Hepatocyte (in vitro differentiated cells): ENCODE measurements around the gene ADCK2. TPM values are rescaled to one million over a fixed set of nuclear protein-coding genes. Genes with fewer than 3 reads are reported as not detected.
"Not testable (repeated sequence)": the region's sequence is repeated elsewhere in the genome, so short reads cannot be mapped to it uniquely, and the experiment has no call there.

Source experiments
- DNase-seq: peaks from one replicate; pipeline ENCODE4 v3.0.0-alpha.2; 2016; ENCODE audit warnings: low spot score
- H2AFZ ChIP-seq: fragments of 200-600 bp; sonication (generic); 2 replicates; pipeline ENCODE4 v1.6.0; 2016; ENCODE audit warnings: antibody characterized with exemption, mild to moderate bottlenecking
- H3K27ac ChIP-seq: fragments of 200-600 bp; sonication (generic); 2 replicates; pipeline ENCODE4 v1.5.1; 2016; ENCODE audit warnings: mild to moderate bottlenecking
- H3K27me3 ChIP-seq: fragments of 200-600 bp; sonication (generic); 2 replicates; pipeline ENCODE4 v1.6.1; 2016
- H3K36me3 ChIP-seq: fragments of 200-600 bp; sonication (generic); replicated peaks from 2 replicates; pipeline ENCODE4 v1.5.1; 2016; ENCODE audit warnings: low read depth; ENCODE audit not compliant: insufficient read depth
- H3K4me1 ChIP-seq: fragments of 200-600 bp; sonication (generic); 2 replicates; pipeline ENCODE4 v1.5.1; 2016; ENCODE audit warnings: mild to moderate bottlenecking, moderate library complexity; ENCODE audit not compliant: insufficient read depth
- H3K4me2 ChIP-seq: fragments of 200-600 bp; sonication (generic); 2 replicates; pipeline ENCODE4 v1.6.0; 2016
- H3K4me3 ChIP-seq: fragments of 200-600 bp; sonication (generic); 2 replicates; pipeline ENCODE4 v1.5.1; 2016; ENCODE audit warnings: mild to moderate bottlenecking
- H3K79me2 ChIP-seq: fragments of 200-600 bp; sonication (generic); 2 replicates; pipeline ENCODE4 v1.6.0; 2017; ENCODE audit warnings: mild to moderate bottlenecking
- H3K9me2 ChIP-seq: fragments of 200-600 bp; sonication (generic); replicated peaks from 2 replicates; pipeline ENCODE4 v1.6.0; 2017; ENCODE audit warnings: mild to moderate bottlenecking; ENCODE audit not compliant: insufficient read depth
- H3K9me3 ChIP-seq: fragments of 200-600 bp; sonication (generic); 2 replicates; pipeline ENCODE4 v1.5.1; 2016; ENCODE audit warnings: low read depth, mild to moderate bottlenecking
- H4K20me1 ChIP-seq: fragments of 200-600 bp; sonication (generic); 2 replicates; pipeline ENCODE4 v1.6.0; 2016; ENCODE audit warnings: mild to moderate bottlenecking; ENCODE audit not compliant: insufficient read depth, poor library complexity, severe bottlenecking
- EZH2 ChIP-seq: fragments of 200-600 bp; sonication (generic); IDR thresholded peaks from 2 replicates; pipeline ENCODE4 v1.6.1; 2016; ENCODE audit warnings: antibody characterized with exemption, mild to moderate bottlenecking, borderline replicate concordance
- EZH2phosphoT487 ChIP-seq: fragments of 200-600 bp; sonication (generic); IDR thresholded peaks from one replicate; pipeline ENCODE4 v1.6.1; 2018; ENCODE audit warnings: antibody characterized with exemption, mild to moderate bottlenecking, low read depth, moderate library complexity; ENCODE audit not compliant: unreplicated experiment, severe bottlenecking
- WGBS: methylation state at CpG from one replicate; pipeline ENCODE4 v1.1.6; 2016; ENCODE audit warnings: low lambda C conversion rate; ENCODE audit errors: missing lambda C conversion rate; 5-methylcytosine and 5-hydroxymethylcytosine counted together
- polyA plus RNA-seq: library from polyadenylated mRNA; unstranded; fragments of >200 nt; fragmentation: Nextera tagmentation; extraction: Ambion mirVana; gene quantifications from 2 replicates; pipeline ENCODE4 v1.2.1, GENCODE V29; 2016
- total RNA-seq: library from RNA; depleted of rRNA; stranded (reverse); fragments of >200 nt; gene quantifications from 2 replicates; pipeline ENCODE4 v1.2.3, GENCODE V29; 2014
- TF ChIP-seq, protein P1 (sequence below): fragments of 200-600 bp; sonication (generic); IDR thresholded peaks from 2 replicates; pipeline ENCODE4 v1.5.1; 2016; ENCODE audit warnings: antibody characterized with exemption, mild to moderate bottlenecking; ENCODE audit not compliant: poor library complexity

ADCK2 gene
- total and polyA plus RNA-seq, 2 experiments from 2014 or later, result 22.4 to 24.2 TPM

DNA sequence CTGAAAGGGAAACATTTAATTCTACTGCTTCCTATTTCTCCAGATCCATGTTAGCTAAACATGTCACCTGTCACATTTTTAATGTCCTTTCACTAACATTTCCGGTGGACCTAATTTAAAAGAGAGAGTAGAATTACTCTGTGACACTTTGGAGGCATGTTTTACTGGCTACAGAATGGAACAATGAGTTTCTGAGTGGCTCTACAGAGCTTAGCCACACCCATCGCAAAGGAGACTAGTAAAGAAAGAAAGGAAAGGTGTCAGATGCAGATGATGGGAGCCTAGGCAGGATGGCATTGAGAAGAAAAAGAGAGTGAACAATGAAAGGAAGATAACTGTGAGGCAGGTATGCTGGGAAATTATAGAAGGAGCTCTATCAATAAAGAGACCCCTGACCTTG lies 59.7 kb downstream of the ADCK2 start:
- H3K9me3 ChIP-seq, result no peaks in the 10 kb centered on the region
- WGBS, result 77% methylated on average over 2 of the region's 2 CpGs
- no peaks in the 10 kb centered on the region for H3K79me2 ChIP-seq
- no peak overlapping the region for H3K4me2 ChIP-seq
- no peaks in the 10 kb centered on the region for H3K4me1 ChIP-seq
- no peaks in the 10 kb centered on the region for H4K20me1 ChIP-seq
- DNase-seq, result no peak
- no peaks in the 10 kb centered on the region for H3K9me2 ChIP-seq
- H3K36me3 ChIP-seq, result no peaks in the 10 kb centered on the region
- TF ChIP-seq EZH2 (no peak), EZH2phosphoT487 (no peak)
- TF ChIP-seq, protein P1, sequence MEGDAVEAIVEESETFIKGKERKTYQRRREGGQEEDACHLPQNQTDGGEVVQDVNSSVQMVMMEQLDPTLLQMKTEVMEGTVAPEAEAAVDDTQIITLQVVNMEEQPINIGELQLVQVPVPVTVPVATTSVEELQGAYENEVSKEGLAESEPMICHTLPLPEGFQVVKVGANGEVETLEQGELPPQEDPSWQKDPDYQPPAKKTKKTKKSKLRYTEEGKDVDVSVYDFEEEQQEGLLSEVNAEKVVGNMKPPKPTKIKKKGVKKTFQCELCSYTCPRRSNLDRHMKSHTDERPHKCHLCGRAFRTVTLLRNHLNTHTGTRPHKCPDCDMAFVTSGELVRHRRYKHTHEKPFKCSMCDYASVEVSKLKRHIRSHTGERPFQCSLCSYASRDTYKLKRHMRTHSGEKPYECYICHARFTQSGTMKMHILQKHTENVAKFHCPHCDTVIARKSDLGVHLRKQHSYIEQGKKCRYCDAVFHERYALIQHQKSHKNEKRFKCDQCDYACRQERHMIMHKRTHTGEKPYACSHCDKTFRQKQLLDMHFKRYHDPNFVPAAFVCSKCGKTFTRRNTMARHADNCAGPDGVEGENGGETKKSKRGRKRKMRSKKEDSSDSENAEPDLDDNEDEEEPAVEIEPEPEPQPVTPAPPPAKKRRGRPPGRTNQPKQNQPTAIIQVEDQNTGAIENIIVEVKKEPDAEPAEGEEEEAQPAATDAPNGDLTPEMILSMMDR, result no peak
- H3K27ac ChIP-seq, result no peak overlapping the region
- no peak overlapping the region for H3K4me3 ChIP-seq
- H2AFZ ChIP-seq, result no peak overlapping the region
- no peaks in the 10 kb centered on the region for H3K27me3 ChIP-seq

DNA sequence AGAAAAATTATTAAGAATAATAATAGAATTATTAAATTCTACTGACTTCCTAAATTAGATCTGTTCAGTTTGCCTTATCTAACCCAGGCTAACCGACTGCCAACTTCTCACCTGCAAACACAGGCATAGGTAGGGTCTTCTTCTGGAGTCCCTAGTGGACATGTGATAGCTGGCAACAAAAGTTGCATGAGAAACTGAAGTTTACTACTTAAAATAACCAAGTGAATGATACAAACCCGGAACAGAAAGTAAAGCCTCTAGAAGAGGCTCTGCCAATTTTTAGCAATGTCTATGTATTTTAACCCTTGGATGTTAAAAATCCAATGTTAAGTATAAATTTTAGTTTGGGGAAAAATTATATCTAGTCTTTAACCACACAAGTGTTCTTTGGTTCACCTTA lies 61.4 kb downstream of the ADCK2 start:
- Histone ChIP-seq H3K9me3 (no peaks in the 10 kb centered on the region), H3K4me2 (no peak overlapping the region), H3K27me3 (no peaks in the 10 kb centered on the region), H3K9me2 (no peaks in the 10 kb centered on the region), H3K27ac (no peak overlapping the region), H2AFZ (no peak overlapping the region), H3K4me1 (no peaks in the 10 kb centered on the region), H3K79me2 (no peaks in the 10 kb centered on the region), H3K36me3 (no peaks in the 10 kb centered on the region), H4K20me1 (no peaks in the 10 kb centered on the region), H3K4me3 (no peak overlapping the region)
- whole genome bisulfite sequencing, result 87% methylated on average over 2 of the region's 2 CpGs
- TF ChIP-seq EZH2 (no peak), EZH2phosphoT487 (no peak)
- TF ChIP-seq, protein P1, result no peak
- no peak for DNase-seq

DNA sequence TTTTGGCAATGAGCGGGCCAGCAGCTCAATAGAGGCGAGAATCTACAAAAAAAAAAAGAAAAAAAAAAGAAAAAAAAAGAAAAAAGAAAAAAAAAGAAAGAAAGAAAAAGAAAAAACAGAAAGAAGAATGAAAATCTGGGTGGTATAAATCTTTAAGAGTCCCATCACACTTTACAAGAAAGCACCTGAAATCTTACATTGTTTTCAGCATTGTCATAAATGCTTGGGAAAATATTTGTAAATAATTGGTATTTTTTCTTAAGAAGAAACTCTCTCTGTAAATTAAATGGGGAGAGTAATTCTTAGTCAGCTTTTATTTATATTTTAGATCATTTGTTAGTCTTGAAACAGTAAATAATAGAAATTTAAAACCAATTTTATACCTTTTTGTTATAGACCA lies 62.0 kb downstream of the ADCK2 start:
- Histone ChIP-seq H3K27me3 (no peaks in the 10 kb centered on the region), H3K79me2 (no peaks in the 10 kb centered on the region), H3K36me3 (no peaks in the 10 kb centered on the region), H3K27ac (no peak overlapping the region), H3K4me1 (no peaks in the 10 kb centered on the region), H3K4me2 (no peak overlapping the region), H3K4me3 (no peak overlapping the region), H3K9me3 (no peaks in the 10 kb centered on the region), H2AFZ (no peak overlapping the region), H3K9me2 (no peaks in the 10 kb centered on the region), H4K20me1 (no peaks in the 10 kb centered on the region)
- TF ChIP-seq EZH2 (no peak), EZH2phosphoT487 (no peak)
- TF ChIP-seq, protein P1, result no peak
- DNase-seq, result no peak
- WGBS, result 100% methylated on average over 2 of the region's 2 CpGs

DNA sequence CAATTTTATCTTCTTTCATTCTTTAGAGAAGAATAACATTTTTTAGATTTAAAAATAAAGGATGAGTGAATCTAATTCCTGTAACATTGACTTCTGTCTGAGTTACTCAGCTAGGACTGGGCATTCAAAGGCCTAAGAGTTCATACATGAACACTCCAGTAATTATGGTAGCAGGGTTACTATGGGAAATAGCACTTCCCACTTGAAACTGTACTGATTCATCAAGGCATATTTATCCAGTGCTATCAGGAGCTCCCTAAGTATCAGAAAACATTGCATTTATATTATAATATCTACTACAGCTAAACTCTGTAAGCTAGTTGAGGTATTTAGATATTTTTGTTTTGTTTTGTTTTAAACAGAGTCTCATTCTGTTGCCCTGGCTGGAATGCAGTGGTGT lies 65.5 kb downstream of the ADCK2 start:
- no peaks in the 10 kb centered on the region for H3K27me3 ChIP-seq
- no peak for TF ChIP-seq EZH2
- TF ChIP-seq EZH2phosphoT487, result no peak
- TF ChIP-seq, protein P1, result no peak
- no peaks in the 10 kb centered on the region for H4K20me1 ChIP-seq
- H3K4me3 ChIP-seq, result no peak overlapping the region
- DNase-seq, result no peak
- H3K79me2 ChIP-seq, result no peaks in the 10 kb centered on the region
- no peak overlapping the region for H3K27ac ChIP-seq
- no peaks in the 10 kb centered on the region for H3K9me2 ChIP-seq
- no peaks in the 10 kb centered on the region for H3K36me3 ChIP-seq
- H3K9me3 ChIP-seq, result no peaks in the 10 kb centered on the region
- no peaks in the 10 kb centered on the region for H3K4me1 ChIP-seq
- H3K4me2 ChIP-seq, result no peak overlapping the region
- H2AFZ ChIP-seq, result no peak overlapping the region

DNA sequence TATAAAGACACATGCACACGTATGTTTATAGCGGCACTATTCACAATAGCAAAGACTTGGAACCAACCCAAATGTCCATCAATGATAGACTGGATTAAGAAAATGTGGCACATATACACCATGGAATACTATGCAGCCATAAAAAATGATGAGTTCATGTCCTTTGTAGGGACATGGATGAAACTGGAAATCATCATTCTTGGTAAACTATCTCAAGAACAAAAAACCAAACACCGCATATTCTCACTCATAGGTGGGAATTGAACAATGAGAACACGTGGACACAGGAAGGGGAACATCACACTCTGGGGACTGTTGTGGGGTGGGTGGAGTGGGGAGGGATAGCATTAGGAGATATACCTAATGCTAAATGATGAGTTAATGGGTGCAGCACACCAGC lies 70.5 kb downstream of the ADCK2 start:
- not testable (repeated sequence) for H3K9me3 ChIP-seq, H3K79me2 ChIP-seq, H3K36me3 ChIP-seq, H3K9me2 ChIP-seq, H3K4me3 ChIP-seq, H3K27me3 ChIP-seq, H2AFZ ChIP-seq, H4K20me1 ChIP-seq, H3K27ac ChIP-seq, DNase-seq, H3K4me1 ChIP-seq, H3K4me2 ChIP-seq
- 100% methylated on average over 2 of the region's 4 CpGs for WGBS
